SU-DHL-6 (cell line): Measurements from ENCODE around the gene SNED1.

Experiments used
- H2AFZ ChIP-seq: fragments of 200-600 bp; sonication (generic); 2 replicates; pipeline ENCODE4 v1.6.1; 2014; ENCODE audit warnings: low read depth, mild to moderate bottlenecking, moderate library complexity, mixed read lengths, antibody characterized with exemption, low read length; ENCODE audit not compliant: severe bottlenecking
- H3F3A ChIP-seq: fragments of 200-600 bp; shearing (Covaris generic); 2 replicates; pipeline ENCODE4 v1.6.0; 2016; ENCODE audit warnings: antibody characterized with exemption, mild to moderate bottlenecking; ENCODE audit not compliant: insufficient read depth
- H3K27ac ChIP-seq: fragments of 200-600 bp; sonication (generic); 2 replicates; pipeline ENCODE4 v1.5.1; 2016; ENCODE audit warnings: low read depth, mild to moderate bottlenecking, low read length, moderate library complexity, mixed read lengths
- H3K27me3 ChIP-seq: fragments of 200-600 bp; sonication (generic), shearing (Covaris generic); 2 replicates; pipeline ENCODE4 v1.6.0; 2014; ENCODE audit warnings: mild to moderate bottlenecking, low read length
- H3K36me3 ChIP-seq: fragments of 200-600 bp; sonication (generic); 2 replicates; pipeline ENCODE4 v1.6.1; 2014; ENCODE audit warnings: mild to moderate bottlenecking, low read length, mixed read lengths
- H3K4me2 ChIP-seq: fragments of 300-600, 200-600 bp; shearing (Covaris generic), sonication (generic); 2 replicates; pipeline ENCODE4 v1.6.0; 2014; ENCODE audit warnings: low read length, low read depth, mild to moderate bottlenecking; ENCODE audit not compliant: poor library complexity, severe bottlenecking
- H3K4me3 ChIP-seq: fragments of 200-600 bp; sonication (generic); 2 replicates; pipeline ENCODE4 v1.5.1; 2014; ENCODE audit warnings: antibody characterized with exemption, low read length, mild to moderate bottlenecking, mixed read lengths; ENCODE audit not compliant: insufficient read depth, poor library complexity, severe bottlenecking
- H3K79me2 ChIP-seq: fragments of 200-600 bp; sonication (generic); 2 replicates; pipeline ENCODE4 v1.6.1; 2014; ENCODE audit warnings: mild to moderate bottlenecking, low read length, moderate library complexity; ENCODE audit not compliant: insufficient read depth
- H3K9ac ChIP-seq: fragments of 200-600 bp; sonication (generic); 2 replicates; pipeline ENCODE4 v1.7.0; 2014; ENCODE audit warnings: mild to moderate bottlenecking, low read length
- H3K9me2 ChIP-seq: fragments of 200-600 bp; sonication (generic); replicated peaks from 2 replicates; pipeline ENCODE4 v1.6.1; 2014; ENCODE audit warnings: low read length; ENCODE audit not compliant: insufficient read depth
- H3K9me3 ChIP-seq: fragments of 200-600 bp; sonication (generic); 2 replicates; pipeline ENCODE4 v1.6.1; 2014; ENCODE audit warnings: low read length, mixed read lengths; ENCODE audit not compliant: insufficient read depth
- H4K20me1 ChIP-seq: fragments of 200-600 bp; sonication (generic); 2 replicates; pipeline ENCODE4 v1.6.1; 2014; ENCODE audit warnings: low read depth, mild to moderate bottlenecking, antibody characterized with exemption, low read length, moderate library complexity, mixed read lengths
- CTCF ChIP-seq: fragments of 200-600 bp; sonication (generic); IDR thresholded peaks from one replicate; pipeline ENCODE4 v1.5.1; 2017; ENCODE audit warnings: antibody characterized with exemption, mild to moderate bottlenecking, low read length, moderate library complexity; ENCODE audit not compliant: insufficient read depth, poor library complexity, severe bottlenecking
- EZH2phosphoT487 ChIP-seq: fragments of 200-600 bp; sonication (generic), shearing (Covaris generic); conservative IDR thresholded peaks from 2 replicates; pipeline ENCODE4 v1.6.1; 2018; ENCODE audit warnings: mild to moderate bottlenecking, antibody characterized with exemption, low read length, moderate library complexity, mixed read lengths

SNED1 gene

GRCh38 chr2:241070811-241071676 is 72.6 kb downstream of the SNED1 start:
- Histone ChIP-seq H3K9me3 (no peaks in the 10 kb centered on the region), H3F3A (no peaks in the 10 kb centered on the region), H3K27ac (no peak overlapping the region), H4K20me1 (no peaks in the 10 kb centered on the region), H3K9ac (no peak overlapping the region), H3K79me2 (no peaks in the 10 kb centered on the region), H3K9me2 (no peaks in the 10 kb centered on the region), H3K4me3 (no peak overlapping the region), H2AFZ (no peak overlapping the region), H3K27me3 (no peaks in the 10 kb centered on the region), H3K4me2 (no peak overlapping the region), H3K36me3 (no peaks in the 10 kb centered on the region)
- TF ChIP-seq EZH2phosphoT487 = no peak
- no peak for TF ChIP-seq CTCF

- no peak for TF ChIP-seq CTCF
- TF ChIP-seq EZH2phosphoT487 = no peak
- H3K27me3 ChIP-seq = no peaks in the 10 kb centered on the region
These were observed 73.3 kb downstream of the SNED1 start for GRCh38 chr2:241071677-241072111.

GRCh38 chr2:241072151-241072550 is 73.7 kb downstream of the SNED1 start:
- no peaks in the 10 kb centered on the region for H4K20me1 ChIP-seq
- H3K9me2 ChIP-seq = no peaks in the 10 kb centered on the region
- no peak overlapping the region for H3K4me2 ChIP-seq
- H3K27ac ChIP-seq = no peak overlapping the region
- no peaks in the 10 kb centered on the region for H3K27me3 ChIP-seq
- H3F3A ChIP-seq = no peaks in the 10 kb centered on the region
- H3K9me3 ChIP-seq = no peaks in the 10 kb centered on the region
- no peaks in the 10 kb centered on the region for H3K36me3 ChIP-seq
- no peaks in the 10 kb centered on the region for H3K79me2 ChIP-seq
- TF ChIP-seq EZH2phosphoT487 (no peak), CTCF (no peak)
- no peak overlapping the region for H3K4me3 ChIP-seq
- H3K9ac ChIP-seq = no peak overlapping the region
- H2AFZ ChIP-seq = no peak overlapping the region

More at GRCh38 chr2:241071677-241072111, 73.3 kb downstream of the SNED1 start:
- H3K9me2 ChIP-seq = no peaks in the 10 kb centered on the region
- no peaks in the 10 kb centered on the region for H3K36me3 ChIP-seq
- H3K79me2 ChIP-seq = no peaks in the 10 kb centered on the region
- H3K9ac ChIP-seq = no peak overlapping the region
- H4K20me1 ChIP-seq = no peaks in the 10 kb centered on the region
- no peaks in the 10 kb centered on the region for H3F3A ChIP-seq
- no peak overlapping the region for H3K27ac ChIP-seq
- no peaks in the 10 kb centered on the region for H3K9me3 ChIP-seq
- H3K4me3 ChIP-seq = no peak overlapping the region
- no peak overlapping the region for H2AFZ ChIP-seq
- H3K4me2 ChIP-seq = no peak overlapping the region
